LNCaP clone FGC (cell line): Measurements from ENCODE around the gene VSTM5.
"Not testable (repeated sequence)": the region's sequence is repeated elsewhere in the genome, so short reads cannot be mapped to it uniquely, and the experiment has no call there.

Source experiments
- DNase-seq: peaks from one replicate; pipeline ENCODE4 v3.0.0-alpha.2; 2011; ENCODE audit warnings: low read depth
- H3K4me3 ChIP-seq: 2 replicates; pipeline ENCODE4 v1.5.1; 2011; ENCODE audit warnings: mild to moderate bottlenecking, low read depth, low read length, control low read depth
- TF ChIP-seq, protein P1 (sequence below): IDR thresholded peaks from 2 replicates; pipeline ENCODE4 v1.5.1; 2012; ENCODE audit warnings: mild to moderate bottlenecking; ENCODE audit not compliant: control insufficient read depth, insufficient read depth; ENCODE audit errors: extremely low read depth

Gene VSTM5

DNA sequence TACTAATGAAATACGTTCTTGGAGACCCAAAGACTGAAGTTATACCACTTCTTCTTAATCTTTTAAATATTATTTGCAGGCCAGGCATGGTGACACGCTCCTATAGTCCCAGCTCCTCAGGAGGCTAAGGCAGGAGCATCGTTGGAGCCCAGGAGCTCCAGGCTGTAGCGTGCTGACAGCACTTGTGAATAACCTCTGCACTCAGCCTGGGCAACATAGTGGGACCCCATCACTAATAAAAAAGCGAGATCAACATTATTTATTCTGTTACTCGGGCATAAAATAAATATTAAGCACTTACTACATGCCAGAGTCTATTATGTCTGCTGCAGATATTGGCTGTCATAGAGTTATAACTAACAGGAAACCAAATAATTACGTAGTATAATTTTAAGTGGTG lies 67.1 kb downstream of the VSTM5 start:
- TF ChIP-seq, protein P1, sequence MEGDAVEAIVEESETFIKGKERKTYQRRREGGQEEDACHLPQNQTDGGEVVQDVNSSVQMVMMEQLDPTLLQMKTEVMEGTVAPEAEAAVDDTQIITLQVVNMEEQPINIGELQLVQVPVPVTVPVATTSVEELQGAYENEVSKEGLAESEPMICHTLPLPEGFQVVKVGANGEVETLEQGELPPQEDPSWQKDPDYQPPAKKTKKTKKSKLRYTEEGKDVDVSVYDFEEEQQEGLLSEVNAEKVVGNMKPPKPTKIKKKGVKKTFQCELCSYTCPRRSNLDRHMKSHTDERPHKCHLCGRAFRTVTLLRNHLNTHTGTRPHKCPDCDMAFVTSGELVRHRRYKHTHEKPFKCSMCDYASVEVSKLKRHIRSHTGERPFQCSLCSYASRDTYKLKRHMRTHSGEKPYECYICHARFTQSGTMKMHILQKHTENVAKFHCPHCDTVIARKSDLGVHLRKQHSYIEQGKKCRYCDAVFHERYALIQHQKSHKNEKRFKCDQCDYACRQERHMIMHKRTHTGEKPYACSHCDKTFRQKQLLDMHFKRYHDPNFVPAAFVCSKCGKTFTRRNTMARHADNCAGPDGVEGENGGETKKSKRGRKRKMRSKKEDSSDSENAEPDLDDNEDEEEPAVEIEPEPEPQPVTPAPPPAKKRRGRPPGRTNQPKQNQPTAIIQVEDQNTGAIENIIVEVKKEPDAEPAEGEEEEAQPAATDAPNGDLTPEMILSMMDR: no peak
- no peak for DNase-seq
- peak overlapping the region; percentile 96 for H3K4me3 ChIP-seq

DNA sequence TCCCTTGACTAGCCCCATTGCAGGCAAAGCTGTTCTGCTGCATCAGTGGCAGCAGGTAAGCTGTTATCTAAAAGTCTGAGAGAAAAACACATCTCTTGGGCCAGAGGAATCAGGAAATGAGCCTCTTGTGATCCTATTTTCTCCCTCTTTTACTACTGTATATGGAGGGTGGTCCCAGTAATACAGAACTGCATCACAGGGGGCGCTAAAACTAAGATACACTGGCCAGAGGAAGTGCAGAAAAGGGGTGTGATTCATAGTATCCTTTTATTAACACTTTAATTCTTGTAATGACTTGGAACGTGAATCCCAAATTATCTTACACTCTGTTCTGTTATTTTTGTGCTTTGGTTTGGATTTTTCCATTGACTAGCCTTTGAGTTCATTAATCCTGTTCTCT lies 75.1 kb downstream of the VSTM5 start:
- no peak for DNase-seq
- no peak overlapping the region for H3K4me3 ChIP-seq
- TF ChIP-seq, protein P1: no peak

DNA sequence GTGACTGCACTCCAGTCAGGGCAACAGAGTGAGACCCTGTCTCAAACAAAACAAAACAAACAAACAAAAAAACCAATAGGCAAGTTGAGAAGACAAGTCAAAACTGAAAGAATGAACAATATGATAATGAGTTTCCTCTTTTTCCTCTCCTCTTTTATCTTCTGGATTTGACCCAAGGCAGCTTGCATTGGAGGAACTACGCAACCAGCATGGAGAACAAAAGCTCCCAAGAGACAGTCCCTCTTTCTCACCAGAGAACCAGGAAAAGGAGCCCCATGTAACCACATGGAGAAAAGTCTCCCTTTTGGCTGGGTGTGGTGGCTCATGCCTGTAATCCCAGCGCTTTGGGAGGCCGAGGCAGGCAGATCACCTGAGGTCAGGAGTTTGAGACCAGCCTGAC lies 75.9 kb downstream of the VSTM5 start:
- H3K4me3 ChIP-seq, DNase-seq: not testable (repeated sequence)

DNA sequence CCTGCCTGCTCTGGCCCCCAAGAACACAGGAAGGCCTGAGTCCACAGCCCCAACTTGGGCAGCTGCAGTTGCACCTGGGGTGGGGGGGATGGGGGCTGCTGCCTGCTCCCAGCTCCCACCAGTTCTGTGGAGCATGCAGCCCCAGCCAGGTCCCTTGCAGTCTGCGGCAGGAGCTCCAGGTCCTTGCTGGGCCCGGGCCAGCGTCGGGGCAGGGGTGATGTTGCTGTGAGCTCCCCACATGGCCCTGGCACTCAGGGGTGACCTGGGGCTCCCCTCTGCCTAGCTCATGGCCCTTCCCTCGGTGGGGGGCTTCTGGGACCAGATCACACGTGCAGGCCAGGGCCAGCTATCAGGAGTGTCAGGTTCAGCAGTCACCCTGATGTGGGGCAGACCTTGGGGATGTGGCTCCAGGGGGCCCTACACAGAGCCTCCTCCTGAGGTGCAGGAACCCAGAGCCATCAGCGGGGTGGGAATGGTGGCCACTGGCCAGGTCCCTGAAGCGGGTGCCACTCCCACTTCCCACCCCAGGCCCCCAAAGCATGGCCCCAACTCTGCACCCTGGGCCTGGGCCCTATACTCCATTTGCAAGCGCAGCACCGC lies 76.7 kb downstream of the VSTM5 start:
- no peak for DNase-seq
- TF ChIP-seq, protein P1: no peak

DNA sequence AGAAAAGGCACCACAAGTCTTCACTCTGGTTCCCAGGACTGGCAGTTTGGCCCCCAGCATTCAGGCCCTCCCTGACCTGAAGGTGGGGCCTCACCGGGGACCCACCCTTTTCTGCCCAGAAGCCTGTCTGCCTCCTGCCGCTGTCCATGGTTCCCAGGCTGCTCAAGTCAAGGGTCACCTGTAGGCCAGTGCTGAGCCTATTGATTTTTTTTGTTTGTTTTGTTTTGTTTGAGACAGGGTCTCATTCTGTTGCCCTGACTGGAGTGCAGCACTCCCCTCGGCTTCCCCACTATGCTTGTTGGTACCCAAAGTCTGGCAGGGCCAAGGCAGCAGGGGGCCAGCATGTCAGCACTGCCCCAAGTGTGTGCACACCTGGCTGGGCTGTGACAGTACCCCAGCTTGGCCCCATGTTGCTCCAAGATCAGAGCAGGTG lies 77.4 kb downstream of the VSTM5 start:
- no peak overlapping the region for H3K4me3 ChIP-seq
- TF ChIP-seq, protein P1: no peak
- DNase-seq: no peak

More for the DNA sequence above, 76.7 kb downstream of the VSTM5 start:
- no peak overlapping the region for H3K4me3 ChIP-seq

DNA sequence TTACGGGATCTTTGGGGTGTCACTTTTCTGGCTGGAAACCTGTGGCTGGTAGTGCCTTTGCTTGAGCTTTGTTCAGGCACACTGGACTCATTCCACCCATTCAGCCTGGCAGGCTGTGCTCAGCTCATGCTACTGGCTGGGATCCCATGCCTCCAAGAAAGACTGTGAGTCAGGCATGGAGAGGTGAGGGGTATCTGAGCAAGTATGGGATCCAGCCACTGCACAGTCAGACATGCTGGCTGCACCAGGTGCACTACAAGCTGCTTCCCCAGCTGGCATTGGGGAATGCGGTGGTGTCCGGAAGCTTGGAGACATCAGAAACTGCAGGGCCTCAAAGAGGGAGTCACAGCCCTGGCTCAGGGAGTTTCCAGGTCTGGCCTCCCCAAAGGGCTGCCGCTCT lies 78.3 kb downstream of the VSTM5 start:
- H3K4me3 ChIP-seq: no peak overlapping the region
- DNase-seq: no peak
- TF ChIP-seq, protein P1: no peak

DNA sequence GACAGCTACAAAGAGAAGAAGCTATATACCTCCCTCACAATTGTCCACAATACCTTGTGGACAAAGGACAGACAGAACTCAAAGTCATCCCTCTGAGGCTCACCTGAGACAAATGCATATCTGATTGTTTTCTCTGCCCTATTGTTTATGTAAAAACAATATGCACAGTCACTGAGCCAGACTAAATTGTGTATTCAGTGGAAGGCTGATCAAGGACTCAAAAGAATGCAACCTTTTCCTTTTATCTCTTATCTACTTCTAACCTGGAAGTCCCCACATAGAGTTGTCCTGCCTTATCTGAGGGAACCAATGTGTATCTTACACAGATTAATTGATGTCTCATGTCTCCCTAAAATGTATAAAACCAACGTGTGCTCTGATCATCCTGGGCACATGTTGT lies 80.3 kb downstream of the VSTM5 start:
- no peak for DNase-seq
- no peak overlapping the region for H3K4me3 ChIP-seq
- TF ChIP-seq, protein P1: no peak
